Thymus (tissue), 11 donors: Measurements from ENCODE around the gene WASHC2C. TPM values are rescaled to one million over a fixed set of nuclear protein-coding genes. Genes with fewer than 3 reads are reported as not detected.
"Not testable (repeated sequence)": the region's sequence is repeated elsewhere in the genome, so short reads cannot be mapped to it uniquely, and the experiment has no call there.

Experiments
- DNase-seq, 9 donors: peaks; one replicate each; pipeline ENCODE4 v3.0.0-alpha.2; 2013; ENCODE audit warnings: low spot score in 9 of 9, low read depth in 6 of 9, missing footprints in 1 of 9
- H3K27ac ChIP-seq, 2 donors: one replicate each; pipeline ENCODE4 v1.5.1; 2013; ENCODE audit warnings: control low read depth in 1 of 2, low read depth in 1 of 2, low read length in 1 of 2, mild to moderate bottlenecking in 1 of 2, moderate library complexity in 1 of 2
- H3K27me3 ChIP-seq, 2 donors: one replicate each; pipeline ENCODE4 v1.5.1; 2013; ENCODE audit warnings: low read length in 1 of 2; ENCODE audit not compliant: control insufficient read depth in 2 of 2, insufficient read depth in 1 of 2
- H3K36me3 ChIP-seq, 2 donors: one replicate each; pipeline ENCODE4 v1.5.1; 2013; ENCODE audit warnings: low read length in 1 of 2, mild to moderate bottlenecking in 1 of 2, moderate library complexity in 1 of 2; ENCODE audit not compliant: control insufficient read depth in 2 of 2, insufficient read depth in 2 of 2
- H3K4me1 ChIP-seq, 2 donors: one replicate each; pipeline ENCODE4 v1.5.1; 2013; ENCODE audit warnings: low read length in 2 of 2; ENCODE audit not compliant: control insufficient read depth in 2 of 2, insufficient read depth in 2 of 2
- H3K4me3 ChIP-seq, 2 donors: one replicate each; pipeline ENCODE4 v1.5.1; 2013; ENCODE audit warnings: low read length in 2 of 2, control low read depth in 1 of 2, mild to moderate bottlenecking in 1 of 2
- H3K9me3 ChIP-seq, 2 donors: one replicate each; pipeline ENCODE4 v1.5.1; 2013; ENCODE audit warnings: low read length in 1 of 2, mild to moderate bottlenecking in 1 of 2; ENCODE audit not compliant: control insufficient read depth in 2 of 2, insufficient read depth in 1 of 2
- WGBS: extraction: QIAGEN DNeasy Blood & Tissue Kit; methylation state at CpG from one replicate; pipeline ENCODE4 v1.1.7; 2013; 5-methylcytosine and 5-hydroxymethylcytosine counted together
- polyA plus RNA-seq: library from polyadenylated mRNA; stranded (reverse); fragments of 200-250 nt; gene quantifications from one replicate; pipeline ENCODE4 v1.2.3, GENCODE V29; 2013
- total RNA-seq: library from RNA; stranded (reverse); fragments of 120-200 nt; gene quantifications from one replicate; pipeline ENCODE4 v1.2.4, GENCODE V29; 2013
- donor health status: healthy.

Gene WASHC2C
- total and polyA plus RNA-seq, 2 donors, result 26.2 to 27.7 TPM

DNA sequence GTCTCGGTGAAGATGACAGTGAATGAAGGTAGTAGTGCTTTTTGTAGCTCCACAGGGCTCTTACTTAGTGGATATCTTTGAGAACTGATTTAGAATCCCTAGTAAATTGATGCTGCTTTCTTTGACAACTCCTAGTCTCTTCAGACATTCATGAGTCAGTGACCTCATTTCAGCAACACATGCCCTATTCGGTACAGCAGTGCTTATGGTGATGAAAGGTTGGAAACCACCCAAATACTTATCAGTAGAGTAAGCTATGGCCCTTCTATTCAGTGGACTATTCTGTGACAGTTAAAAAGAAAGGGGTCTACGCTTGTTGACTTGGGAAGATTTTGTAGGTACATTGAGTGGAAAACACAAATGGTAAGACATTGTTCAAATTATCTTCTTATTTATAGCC is 29.0 kb downstream of the WASHC2C start:
- not testable (repeated sequence) for H3K36me3 ChIP-seq, H3K4me1 ChIP-seq, H3K27me3 ChIP-seq, H3K9me3 ChIP-seq, DNase-seq, H3K27ac ChIP-seq, H3K4me3 ChIP-seq
- 96% methylated on average over 1 of the region's 3 CpGs for WGBS

DNA sequence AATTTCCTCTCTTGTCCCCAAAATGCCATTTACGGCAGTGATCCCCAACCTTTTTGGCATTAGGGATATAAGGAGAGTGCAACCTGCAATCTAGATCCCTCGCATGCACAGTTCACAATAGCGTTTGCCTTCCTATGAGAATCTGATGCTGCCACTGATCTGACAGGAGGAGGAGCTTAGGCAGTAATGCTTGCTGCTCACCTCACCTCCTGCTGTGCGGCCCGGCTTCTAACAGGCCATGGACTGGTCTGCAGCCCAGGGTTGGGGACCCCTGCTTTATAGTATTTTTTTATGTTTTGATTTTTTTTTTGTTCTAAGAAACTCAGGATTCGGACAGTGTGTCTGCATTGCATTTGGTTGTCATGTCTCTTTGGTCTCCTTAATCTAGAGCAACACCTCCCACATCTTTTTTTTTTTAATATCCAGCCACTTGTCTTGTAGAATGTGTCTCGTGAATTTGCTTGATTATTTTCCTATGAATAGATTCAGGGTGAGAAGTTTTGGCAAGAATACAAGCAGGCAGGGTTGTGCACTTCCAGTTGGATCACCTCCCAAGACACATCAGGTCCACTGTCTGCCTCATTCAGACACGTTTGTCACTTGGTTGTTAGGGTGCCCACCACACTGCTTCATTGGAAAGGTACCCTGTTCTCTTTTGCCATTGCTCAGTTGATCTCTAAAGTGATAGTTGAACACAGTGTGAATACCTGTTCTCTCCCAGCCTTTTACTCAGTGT is 30.8 kb downstream of the WASHC2C start:
- 98% methylated on average over 8 of the region's 8 CpGs for WGBS
- H3K27me3 ChIP-seq, H3K4me1 ChIP-seq, H3K9me3 ChIP-seq, H3K27ac ChIP-seq, H3K4me3 ChIP-seq, DNase-seq, H3K36me3 ChIP-seq: not testable (repeated sequence)

GRCh38 chr10:45761622-45762021 is 34.6 kb downstream of the WASHC2C start:
- H3K27me3 ChIP-seq, H3K4me3 ChIP-seq, H3K9me3 ChIP-seq, H3K27ac ChIP-seq, DNase-seq, H3K36me3 ChIP-seq, H3K4me1 ChIP-seq: not testable (repeated sequence)
- WGBS, result 97% methylated on average over 6 of the region's 6 CpGs

DNA sequence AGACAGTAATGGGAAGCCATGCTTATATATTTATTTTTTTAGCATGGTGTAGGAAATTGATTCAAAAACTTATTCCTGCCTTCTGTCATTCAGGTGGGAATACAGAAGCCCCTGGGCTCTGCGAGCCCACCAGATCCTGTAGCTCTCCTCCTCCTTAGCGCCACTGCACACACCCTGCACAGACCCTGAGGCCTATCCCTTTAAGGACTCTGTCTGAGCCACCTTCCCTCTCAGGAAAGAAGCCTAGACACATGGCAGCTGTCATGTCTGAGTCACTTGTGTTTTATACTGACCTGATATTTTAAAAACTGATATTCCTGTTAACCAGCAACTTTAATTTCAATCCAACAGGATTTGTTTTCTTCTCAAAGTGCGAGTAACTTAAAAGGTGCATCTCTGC is 36.0 kb downstream of the WASHC2C start:
- not testable (repeated sequence) for H3K27ac ChIP-seq, H3K4me3 ChIP-seq, H3K36me3 ChIP-seq, H3K9me3 ChIP-seq, H3K4me1 ChIP-seq, DNase-seq, H3K27me3 ChIP-seq
- WGBS, result 95% methylated on average over 2 of the region's 3 CpGs

- WGBS, result 96% methylated on average over 3 of the region's 4 CpGs
- DNase-seq, H3K36me3 ChIP-seq, H3K4me3 ChIP-seq, H3K27me3 ChIP-seq, H3K9me3 ChIP-seq, H3K4me1 ChIP-seq: not testable (repeated sequence)
- peak overlapping the region in 1 of 2 donors; percentile 55 for H3K27ac ChIP-seq
These were observed 41.3 kb downstream of the WASHC2C start for GRCh38 chr10:45768334-45768733.

GRCh38 chr10:45771757-45772461 is 44.8 kb downstream of the WASHC2C start:
- 95% methylated on average over 5 of the region's 7 CpGs for WGBS
- H3K4me1 ChIP-seq, H3K27me3 ChIP-seq, DNase-seq, H3K36me3 ChIP-seq, H3K4me3 ChIP-seq, H3K9me3 ChIP-seq, H3K27ac ChIP-seq: not testable (repeated sequence)

DNA sequence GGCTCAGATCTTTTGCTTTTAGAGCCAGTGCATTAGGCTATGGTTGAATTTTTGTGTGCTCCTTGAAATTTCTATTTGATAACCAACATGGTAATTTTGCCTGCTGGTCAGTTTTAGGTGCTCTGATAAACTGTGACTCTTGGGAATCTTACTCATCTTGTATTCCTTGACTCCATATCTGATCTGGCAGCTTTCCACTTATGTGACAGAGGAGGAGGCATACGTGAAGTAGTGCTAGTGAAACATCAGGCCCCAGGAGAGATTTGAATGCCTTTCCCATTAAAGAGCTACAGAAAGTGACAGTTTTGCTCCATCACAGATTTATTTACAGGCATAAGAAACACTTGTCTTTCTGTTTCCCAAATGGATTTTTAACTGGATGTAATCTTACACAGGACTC is 59.2 kb downstream of the WASHC2C start:
- H3K36me3 ChIP-seq, result peaks cover 4 to 11% of the 10 kb centered on the region in 2 donors
- 73% methylated on average over 1 of the region's 1 CpG for WGBS

GRCh38 chr10:45787212-45787741 is 60.2 kb downstream of the WASHC2C start:
- Histone ChIP-seq H3K4me1 (peaks cover 6 to 17% of the 10 kb centered on the region in 2 donors), H3K36me3 (peaks cover 4 to 11% of the 10 kb centered on the region in 2 donors), H3K27ac (peak overlapping the region in 1 of 2 donors; percentile 77)
- DNase-seq, result peak in 8 of 9 donors; percentile 40 to 83 (median 56)
- 7% methylated on average over 2 of the region's 5 CpGs for WGBS
- not testable (repeated sequence) for H3K27me3 ChIP-seq, H3K4me3 ChIP-seq, H3K9me3 ChIP-seq

More for the DNA sequence above, 59.2 kb downstream of the WASHC2C start:
- H3K9me3 ChIP-seq, DNase-seq, H3K4me3 ChIP-seq, H3K27me3 ChIP-seq: not testable (repeated sequence)
- peaks cover 6 to 17% of the 10 kb centered on the region in 2 donors for H3K4me1 ChIP-seq
- H3K27ac ChIP-seq, result peak overlapping the region in 1 of 2 donors; percentile 78

DNA sequence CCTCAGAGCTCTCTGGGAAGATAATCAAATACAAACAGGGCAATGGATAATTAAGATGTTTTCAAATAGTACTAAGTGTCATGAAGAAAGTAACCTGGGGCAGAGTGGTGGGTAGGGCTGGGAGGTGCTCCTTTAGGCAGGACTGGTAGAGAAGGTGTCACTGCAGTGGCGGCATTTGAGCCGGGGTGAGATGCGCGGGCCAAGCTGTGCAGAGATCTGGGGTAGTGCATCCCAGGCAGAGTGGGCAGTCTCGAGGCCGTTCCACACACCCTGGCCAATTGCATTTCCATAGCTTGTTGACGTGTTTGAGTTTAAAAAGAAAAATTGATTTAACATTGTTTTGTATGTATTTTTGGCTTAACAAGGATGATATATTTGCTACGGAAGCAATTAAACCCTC is 62.9 kb downstream of the WASHC2C start:
- not testable (repeated sequence) for DNase-seq
- WGBS, result 99% methylated on average over 8 of the region's 8 CpGs

More for the DNA sequence above, 62.9 kb downstream of the WASHC2C start:
- H3K9me3 ChIP-seq, H3K36me3 ChIP-seq, H3K4me3 ChIP-seq, H3K27ac ChIP-seq, H3K27me3 ChIP-seq: not testable (repeated sequence)
- peaks cover 4 to 14% of the 10 kb centered on the region in 2 donors for H3K4me1 ChIP-seq
